GM18870 (cell line): ENCODE measurements around the gene KNDC1.
A peak's percentile ranks its signal among the peaks of the same experiment; 100 is the strongest.

Experiments
- ATAC-seq: cut with Tn5 transposase; IDR thresholded peaks from one replicate; pipeline ENCODE4 v1.9.1; 2021; ENCODE audit warnings: moderate library complexity; ENCODE audit not compliant: unreplicated experiment

The KNDC1 gene

GRCh38 chr10:133270773-133271297 lies 110.8 kb downstream of the KNDC1 start:
- no peak for ATAC-seq

GRCh38 chr10:133271521-133272300 lies 111.7 kb downstream of the KNDC1 start:
- no peak for ATAC-seq

GRCh38 chr10:133272301-133272963 lies 112.4 kb downstream of the KNDC1 start:
- ATAC-seq = no peak

GRCh38 chr10:133272964-133273420 lies 113.0 kb downstream of the KNDC1 start:
- ATAC-seq = no peak

GRCh38 chr10:133273534-133274143 lies 113.6 kb downstream of the KNDC1 start:
- ATAC-seq = no peak

GRCh38 chr10:133274751-133275683 lies 115.0 kb downstream of the KNDC1 start:
- peak; percentile 51 for ATAC-seq

- ATAC-seq = peak; percentile 29
Observed at GRCh38 chr10:133275684-133276092, 115.7 kb downstream of the KNDC1 start.
